ENCODE results near the gene CNTN6. TPM values are rescaled to one million over a fixed set of nuclear protein-coding genes. Genes with fewer than 3 reads are reported as not detected.

Gene CNTN6
- polyA plus RNA-seq, 1 donor = 2.5 TPM

- Histone ChIP-seq H3K4me3 (ENCODE audit: low read length) (no peak overlapping the region), H3K36me3 (ENCODE audit: control insufficient read depth, insufficient read depth, low read length) (no peaks in the 10 kb centered on the region), H3K27ac (ENCODE audit: low read length) (no peak overlapping the region), H3K4me1 (ENCODE audit: control insufficient read depth, insufficient read depth, low read length) (no peaks in the 10 kb centered on the region), H3K9me3 (ENCODE audit: control insufficient read depth, low read depth, low read length) (no peaks in the 10 kb centered on the region), H3K27me3 (ENCODE audit: control insufficient read depth, insufficient read depth, low read length) (no peaks in the 10 kb centered on the region)
- DNase-seq = no peak
- 93% methylated on average over 2 of the region's 3 CpGs for WGBS (ENCODE audit: insufficient coverage, low lambda C conversion rate)
Measured at GRCh38 chr3:1214933-1215332, 122.1 kb downstream of the CNTN6 start.

DNA sequence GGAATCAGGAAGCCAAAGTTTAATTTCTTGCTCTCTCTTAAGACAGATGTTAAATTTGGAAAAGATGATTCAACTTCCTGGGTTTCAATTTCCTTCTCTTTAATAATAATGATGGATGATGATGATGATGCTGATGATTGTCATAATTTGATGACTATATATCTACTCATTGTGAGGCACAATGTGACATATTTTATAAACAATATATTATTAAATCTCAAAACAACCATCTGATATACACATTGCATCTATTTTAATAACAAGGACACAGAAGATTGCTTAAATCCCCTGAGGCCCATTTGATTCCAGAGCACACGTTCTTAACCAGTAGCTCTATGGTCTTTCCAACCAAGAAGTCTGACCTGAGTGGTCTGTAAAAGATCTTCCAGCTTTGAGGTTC lies 124.0 kb downstream of the CNTN6 start:
- no peaks in the 10 kb centered on the region for H3K4me1 ChIP-seq (ENCODE audit: control insufficient read depth, insufficient read depth, low read length)
- no peaks in the 10 kb centered on the region for H3K27me3 ChIP-seq (ENCODE audit: control insufficient read depth, insufficient read depth, low read length)
- no peak for DNase-seq
- H3K4me3 ChIP-seq (ENCODE audit: low read length) = no peak overlapping the region
- whole genome bisulfite sequencing (ENCODE audit: insufficient coverage, low lambda C conversion rate) = no CpG with 5 or more reads among the region's 1 CpG
- H3K27ac ChIP-seq (ENCODE audit: low read length) = no peak overlapping the region
- H3K9me3 ChIP-seq (ENCODE audit: control insufficient read depth, low read depth, low read length) = no peaks in the 10 kb centered on the region
- no peaks in the 10 kb centered on the region for H3K36me3 ChIP-seq (ENCODE audit: control insufficient read depth, insufficient read depth, low read length)

GRCh38 chr3:1227111-1227510 lies 134.3 kb downstream of the CNTN6 start:
- no peak for DNase-seq
- Histone ChIP-seq H3K36me3 (ENCODE audit: control insufficient read depth, insufficient read depth, low read length) (no peaks in the 10 kb centered on the region), H3K4me3 (ENCODE audit: low read length) (no peak overlapping the region), H3K4me1 (ENCODE audit: control insufficient read depth, insufficient read depth, low read length) (no peaks in the 10 kb centered on the region), H3K9me3 (ENCODE audit: control insufficient read depth, low read depth, low read length) (no peaks in the 10 kb centered on the region), H3K27ac (ENCODE audit: low read length) (no peak overlapping the region), H3K27me3 (ENCODE audit: control insufficient read depth, insufficient read depth, low read length) (no peaks in the 10 kb centered on the region)
- 0% methylated on average over 2 of the region's 3 CpGs for WGBS (ENCODE audit: insufficient coverage, low lambda C conversion rate)

GRCh38 chr3:1228289-1228688 lies 135.5 kb downstream of the CNTN6 start:
- H3K27me3 ChIP-seq (ENCODE audit: control insufficient read depth, insufficient read depth, low read length) = no peaks in the 10 kb centered on the region
- H3K27ac ChIP-seq (ENCODE audit: low read length) = no peak overlapping the region
- H3K36me3 ChIP-seq (ENCODE audit: control insufficient read depth, insufficient read depth, low read length) = no peaks in the 10 kb centered on the region
- no peaks in the 10 kb centered on the region for H3K9me3 ChIP-seq (ENCODE audit: control insufficient read depth, low read depth, low read length)
- WGBS (ENCODE audit: insufficient coverage, low lambda C conversion rate) = 100% methylated on average over 1 of the region's 4 CpGs
- H3K4me3 ChIP-seq (ENCODE audit: low read length) = no peak overlapping the region
- DNase-seq = no peak
- no peaks in the 10 kb centered on the region for H3K4me1 ChIP-seq (ENCODE audit: control insufficient read depth, insufficient read depth, low read length)

GRCh38 chr3:1230920-1231319 lies 138.1 kb downstream of the CNTN6 start:
- WGBS (ENCODE audit: insufficient coverage, low lambda C conversion rate) = 100% methylated on average over 1 of the region's 4 CpGs
- Histone ChIP-seq H3K4me3 (ENCODE audit: low read length) (no peak overlapping the region), H3K27me3 (ENCODE audit: control insufficient read depth, insufficient read depth, low read length) (no peaks in the 10 kb centered on the region), H3K4me1 (ENCODE audit: control insufficient read depth, insufficient read depth, low read length) (no peaks in the 10 kb centered on the region), H3K36me3 (ENCODE audit: control insufficient read depth, insufficient read depth, low read length) (no peaks in the 10 kb centered on the region), H3K27ac (ENCODE audit: low read length) (no peak overlapping the region), H3K9me3 (ENCODE audit: control insufficient read depth, low read depth, low read length) (no peaks in the 10 kb centered on the region)
- no peak for DNase-seq

GRCh38 chr3:1232276-1232675 lies 139.5 kb downstream of the CNTN6 start:
- no peak for DNase-seq
- no CpG with 5 or more reads among the region's 3 CpGs for WGBS (ENCODE audit: insufficient coverage, low lambda C conversion rate)
- H3K36me3 ChIP-seq (ENCODE audit: control insufficient read depth, insufficient read depth, low read length) = no peaks in the 10 kb centered on the region
- no peaks in the 10 kb centered on the region for H3K27me3 ChIP-seq (ENCODE audit: control insufficient read depth, insufficient read depth, low read length)
- no peak overlapping the region for H3K27ac ChIP-seq (ENCODE audit: low read length)
- H3K4me1 ChIP-seq (ENCODE audit: control insufficient read depth, insufficient read depth, low read length) = no peaks in the 10 kb centered on the region
- no peak overlapping the region for H3K4me3 ChIP-seq (ENCODE audit: low read length)
- H3K9me3 ChIP-seq (ENCODE audit: control insufficient read depth, low read depth, low read length) = no peaks in the 10 kb centered on the region

GRCh38 chr3:1235526-1236120 lies 142.8 kb downstream of the CNTN6 start:
- no peak for DNase-seq
- no peaks in the 10 kb centered on the region for H3K36me3 ChIP-seq (ENCODE audit: control insufficient read depth, insufficient read depth, low read length)
- no CpG with 5 or more reads among the region's 8 CpGs for WGBS (ENCODE audit: insufficient coverage, low lambda C conversion rate)
- no peaks in the 10 kb centered on the region for H3K9me3 ChIP-seq (ENCODE audit: control insufficient read depth, low read depth, low read length)
- no peaks in the 10 kb centered on the region for H3K27me3 ChIP-seq (ENCODE audit: control insufficient read depth, insufficient read depth, low read length)
- H3K27ac ChIP-seq (ENCODE audit: low read length) = no peak overlapping the region
- no peaks in the 10 kb centered on the region for H3K4me1 ChIP-seq (ENCODE audit: control insufficient read depth, insufficient read depth, low read length)
- no peak overlapping the region for H3K4me3 ChIP-seq (ENCODE audit: low read length)

GRCh38 chr3:1251282-1252060 lies 158.6 kb downstream of the CNTN6 start:
- 79% methylated on average over 3 of the region's 5 CpGs for WGBS (ENCODE audit: insufficient coverage, low lambda C conversion rate)
- Histone ChIP-seq H3K27ac (ENCODE audit: low read length) (no peak overlapping the region), H3K27me3 (ENCODE audit: control insufficient read depth, insufficient read depth, low read length) (no peaks in the 10 kb centered on the region), H3K36me3 (ENCODE audit: control insufficient read depth, insufficient read depth, low read length) (no peaks in the 10 kb centered on the region), H3K9me3 (ENCODE audit: control insufficient read depth, low read depth, low read length) (no peaks in the 10 kb centered on the region), H3K4me1 (ENCODE audit: control insufficient read depth, insufficient read depth, low read length) (no peaks in the 10 kb centered on the region), H3K4me3 (ENCODE audit: low read length) (no peak overlapping the region)
- peak; percentile 5 to 6 for DNase-seq

- H3K27me3 ChIP-seq (ENCODE audit: control insufficient read depth, insufficient read depth, low read length) = no peaks in the 10 kb centered on the region
Measured at GRCh38 chr3:1252061-1252430, 159.2 kb downstream of the CNTN6 start.

DNA sequence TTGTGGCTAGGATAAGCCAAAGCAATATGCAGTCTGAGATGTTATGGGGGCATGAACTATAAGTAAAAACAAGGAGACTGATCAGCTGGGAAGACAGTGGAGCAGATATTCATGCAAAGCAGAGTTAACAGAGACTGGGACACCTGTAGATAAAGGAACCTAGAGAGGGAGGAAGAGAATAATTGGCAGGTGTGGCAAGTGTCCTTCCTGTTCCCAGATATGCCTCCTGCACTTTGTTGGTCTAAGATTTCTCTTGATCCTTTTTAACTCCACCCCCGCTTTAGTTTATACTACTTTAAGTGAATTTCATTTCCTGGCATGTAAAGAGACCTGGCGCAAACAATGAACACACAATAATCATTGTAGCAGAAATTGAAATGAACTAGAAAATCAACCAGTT lies 169.4 kb downstream of the CNTN6 start:
- Histone ChIP-seq H3K4me1 (ENCODE audit: control insufficient read depth, insufficient read depth, low read length) (no peaks in the 10 kb centered on the region), H3K27me3 (ENCODE audit: control insufficient read depth, insufficient read depth, low read length) (no peaks in the 10 kb centered on the region), H3K9me3 (ENCODE audit: control insufficient read depth, low read depth, low read length) (no peaks in the 10 kb centered on the region), H3K4me3 (ENCODE audit: low read length) (no peak overlapping the region), H3K27ac (ENCODE audit: low read length) (no peak overlapping the region), H3K36me3 (ENCODE audit: control insufficient read depth, insufficient read depth, low read length) (no peaks in the 10 kb centered on the region)
- 80% methylated on average over 1 of the region's 2 CpGs for WGBS (ENCODE audit: insufficient coverage, low lambda C conversion rate)
- DNase-seq = no peak

More at GRCh38 chr3:1252061-1252430, 159.2 kb downstream of the CNTN6 start:
- Histone ChIP-seq H3K4me3 (ENCODE audit: low read length) (no peak overlapping the region), H3K4me1 (ENCODE audit: control insufficient read depth, insufficient read depth, low read length) (no peaks in the 10 kb centered on the region), H3K9me3 (ENCODE audit: control insufficient read depth, low read depth, low read length) (no peaks in the 10 kb centered on the region), H3K27ac (ENCODE audit: low read length) (no peak overlapping the region), H3K36me3 (ENCODE audit: control insufficient read depth, insufficient read depth, low read length) (no peaks in the 10 kb centered on the region)
- DNase-seq = no peak

DNA sequence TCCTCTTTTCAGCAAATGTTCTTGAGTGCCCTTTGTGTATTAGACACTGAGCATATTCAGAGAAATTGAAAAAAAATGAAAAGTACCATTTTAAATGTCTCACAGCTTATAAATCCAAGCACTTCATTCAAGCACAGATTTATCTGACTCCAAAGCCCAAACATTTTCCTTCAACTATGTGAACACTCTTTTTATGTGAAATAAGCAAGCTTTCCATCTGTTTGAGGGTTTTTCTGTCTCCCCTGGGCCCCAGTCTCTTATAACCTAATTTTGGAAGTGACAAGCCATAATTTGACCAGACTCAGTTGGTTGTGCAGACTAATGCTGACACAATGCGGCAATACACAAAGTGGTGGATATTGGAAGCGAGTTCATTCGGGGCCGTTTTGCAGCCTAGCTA lies 170.3 kb downstream of the CNTN6 start:
- no peak overlapping the region for H3K27ac ChIP-seq (ENCODE audit: low read length)
- H3K36me3 ChIP-seq (ENCODE audit: control insufficient read depth, insufficient read depth, low read length) = no peaks in the 10 kb centered on the region
- no CpG with 5 or more reads among the region's 4 CpGs for WGBS (ENCODE audit: insufficient coverage, low lambda C conversion rate)
- H3K4me3 ChIP-seq (ENCODE audit: low read length) = no peak overlapping the region
- H3K4me1 ChIP-seq (ENCODE audit: control insufficient read depth, insufficient read depth, low read length) = no peaks in the 10 kb centered on the region
- H3K27me3 ChIP-seq (ENCODE audit: control insufficient read depth, insufficient read depth, low read length) = no peaks in the 10 kb centered on the region
- no peaks in the 10 kb centered on the region for H3K9me3 ChIP-seq (ENCODE audit: control insufficient read depth, low read depth, low read length)
- DNase-seq = no peak

Data from large intestine (tissue), 3 donors.